ENCODE results near the gene NAT8L.
A peak's percentile ranks its signal among the peaks of the same experiment; 100 is the strongest.

Gene NAT8L

DNA sequence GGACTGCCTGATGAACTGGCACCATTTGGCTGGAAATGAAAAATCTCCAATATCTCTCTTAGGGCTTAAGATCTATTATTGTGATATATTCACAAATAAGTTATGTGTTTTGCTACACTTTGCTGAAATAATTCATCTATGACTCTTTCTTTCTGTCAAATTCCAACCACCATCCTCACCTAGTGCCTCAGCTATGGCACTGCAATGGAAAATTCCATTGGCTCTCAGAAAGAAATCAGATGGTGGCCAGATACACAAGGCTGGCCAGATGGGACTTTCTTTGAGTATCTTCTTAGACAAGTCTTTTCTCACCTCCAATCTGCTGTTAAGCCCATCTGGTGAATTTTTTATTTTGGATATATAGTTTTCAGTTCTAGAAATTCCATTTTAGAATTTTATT lies 28.0 kb downstream of the NAT8L start:
- Histone ChIP-seq H3K27me3 (ENCODE audit: control insufficient read depth in 1 of 2, insufficient read depth in 1 of 2, low read length in 2 of 2) (peaks cover 0 to 4% of the 10 kb centered on the region in 2 experiments), H3K36me3 (ENCODE audit: control insufficient read depth in 1 of 2, insufficient read depth in 2 of 2, low read depth in 1 of 2, low read length in 2 of 2) (peaks cover 0 to 8% of the 10 kb centered on the region in 2 experiments), H3K27ac (ENCODE audit: low read length, poor library complexity, severe bottlenecking) (no peak overlapping the region), H2AFZ (ENCODE audit: low read depth, low read length) (no peak overlapping the region), H3K23ac (ENCODE audit: low read length in 2 of 2) (no peak overlapping the region), H3K14ac (ENCODE audit: low read length in 2 of 2) (no peak overlapping the region), H3K9ac (ENCODE audit: low read length) (no peak overlapping the region), H2BK15ac (ENCODE audit: low read depth, poor library complexity, severe bottlenecking) (no peak overlapping the region), H3K4me1 (ENCODE audit: control insufficient read depth, insufficient read depth, low read depth, low read length) (no peaks in the 10 kb centered on the region), H3K4me2 (ENCODE audit: low read length, poor library complexity, severe bottlenecking) (no peak overlapping the region), H3K79me1 (replicated peaks; ENCODE audit: low read length, poor library complexity, severe bottlenecking) (no peaks in the 10 kb centered on the region), H3K9me3 (ENCODE audit: control insufficient read depth, low read length) (no peaks in the 10 kb centered on the region), H4K91ac (ENCODE audit: low read length) (no peak overlapping the region), H2BK120ac (ENCODE audit: low read depth, low read length) (no peak overlapping the region), H3K18ac (ENCODE audit: low read depth in 1 of 2, low read length in 2 of 2) (no peak overlapping the region), H4K8ac (ENCODE audit: low read length) (no peak overlapping the region), H3K4ac (ENCODE audit: low read depth in 1 of 2, low read length in 2 of 2) (no peak overlapping the region), H2BK5ac (ENCODE audit: low read depth, low read length, poor library complexity, severe bottlenecking) (no peak overlapping the region), H3K4me3 (ENCODE audit: insufficient read depth in 1 of 2, low read depth in 1 of 2, low read length in 2 of 2) (no peak overlapping the region), H2AK5ac (ENCODE audit: low read length, severe bottlenecking) (no peak overlapping the region), H2BK12ac (ENCODE audit: low read length in 2 of 2) (no peak overlapping the region)
- DNase-seq, result peak; percentile 10

DNA sequence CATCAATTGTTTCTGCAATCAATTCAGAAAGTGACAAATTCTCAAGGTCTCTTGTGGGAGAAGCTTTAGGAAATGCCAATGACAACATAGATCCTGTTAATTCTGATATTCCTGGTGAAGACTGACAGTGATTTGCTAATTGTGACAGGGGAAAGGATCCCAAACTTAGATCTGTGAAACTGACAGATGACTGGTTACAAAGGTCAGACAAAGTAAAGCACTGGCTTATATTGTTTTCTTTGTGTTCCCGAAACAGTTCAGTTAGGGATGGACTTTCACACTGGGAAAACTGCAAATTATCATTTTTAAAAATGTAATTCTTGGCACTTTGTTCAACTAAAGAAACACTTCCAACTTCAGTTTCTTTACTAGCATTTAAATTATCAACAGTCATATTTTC lies 30.1 kb downstream of the NAT8L start:
- no peak for DNase-seq
- WGBS, result 100% methylated on average over 1 of the region's 1 CpG
- Histone ChIP-seq H3K9me3 (ENCODE audit: control insufficient read depth, low read length) (no peaks in the 10 kb centered on the region), H3K4me3 (ENCODE audit: insufficient read depth in 1 of 2, low read depth in 1 of 2, low read length in 2 of 2) (no peak overlapping the region), H3K4me2 (ENCODE audit: low read length, poor library complexity, severe bottlenecking) (no peak overlapping the region), H3K27ac (ENCODE audit: low read length, poor library complexity, severe bottlenecking) (no peak overlapping the region), H3K9ac (ENCODE audit: low read length) (no peak overlapping the region), H3K18ac (ENCODE audit: low read depth in 1 of 2, low read length in 2 of 2) (no peak overlapping the region), H3K23ac (ENCODE audit: low read length in 2 of 2) (no peak overlapping the region), H3K4me1 (ENCODE audit: control insufficient read depth, insufficient read depth, low read depth, low read length) (no peaks in the 10 kb centered on the region), H4K8ac (ENCODE audit: low read length) (no peak overlapping the region), H3K27me3 (ENCODE audit: control insufficient read depth in 1 of 2, insufficient read depth in 1 of 2, low read length in 2 of 2) (no peaks in the 10 kb centered on the region), H2AK5ac (ENCODE audit: low read length, severe bottlenecking) (no peak overlapping the region), H3K36me3 (ENCODE audit: control insufficient read depth in 1 of 2, insufficient read depth in 2 of 2, low read depth in 1 of 2, low read length in 2 of 2) (peaks cover 0 to 8% of the 10 kb centered on the region in 2 experiments), H2BK120ac (ENCODE audit: low read depth, low read length) (no peak overlapping the region), H2BK12ac (ENCODE audit: low read length in 2 of 2) (no peak overlapping the region), H3K79me1 (replicated peaks; ENCODE audit: low read length, poor library complexity, severe bottlenecking) (no peaks in the 10 kb centered on the region), H4K91ac (ENCODE audit: low read length) (no peak overlapping the region), H3K14ac (ENCODE audit: low read length in 2 of 2) (no peak overlapping the region), H2BK15ac (ENCODE audit: low read depth, poor library complexity, severe bottlenecking) (no peak overlapping the region), H3K4ac (ENCODE audit: low read depth in 1 of 2, low read length in 2 of 2) (no peak overlapping the region), H2AFZ (ENCODE audit: low read depth, low read length) (no peak overlapping the region), H2BK5ac (ENCODE audit: low read depth, low read length, poor library complexity, severe bottlenecking) (no peak overlapping the region)

DNA sequence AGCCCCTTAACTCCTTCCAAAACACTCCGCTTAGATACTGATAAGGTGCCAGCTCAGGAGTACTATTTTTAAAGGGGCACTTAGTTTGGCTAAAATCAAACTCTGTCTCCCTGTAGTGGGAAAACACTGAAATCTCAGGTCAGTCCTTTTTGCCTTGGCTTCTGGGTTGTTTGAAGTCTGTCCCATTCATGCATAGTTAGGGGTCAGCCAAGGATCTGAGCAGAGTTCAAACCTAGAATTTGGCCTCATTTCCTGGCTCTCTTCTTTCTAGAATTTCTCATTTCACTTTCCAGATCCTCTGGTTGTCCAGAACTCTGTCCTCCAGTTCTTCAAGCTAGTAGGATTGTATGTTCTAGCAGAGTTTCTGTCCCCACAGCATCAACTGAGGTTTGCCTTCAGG lies 31.5 kb downstream of the NAT8L start:
- H2AK5ac ChIP-seq (ENCODE audit: low read length, severe bottlenecking), result no peak overlapping the region
- no peaks in the 10 kb centered on the region for H3K79me1 ChIP-seq (replicated peaks; ENCODE audit: low read length, poor library complexity, severe bottlenecking)
- H4K8ac ChIP-seq (ENCODE audit: low read length), result no peak overlapping the region
- no peak overlapping the region for H3K27ac ChIP-seq (ENCODE audit: low read length, poor library complexity, severe bottlenecking)
- H3K4me3 ChIP-seq (ENCODE audit: insufficient read depth in 1 of 2, low read depth in 1 of 2, low read length in 2 of 2), result no peak overlapping the region
- no peak overlapping the region for H2BK120ac ChIP-seq (ENCODE audit: low read depth, low read length)
- no peak overlapping the region for H2BK15ac ChIP-seq (ENCODE audit: low read depth, poor library complexity, severe bottlenecking)
- H2AFZ ChIP-seq (ENCODE audit: low read depth, low read length), result no peak overlapping the region
- no peak overlapping the region for H3K14ac ChIP-seq (ENCODE audit: low read length in 2 of 2)
- H2BK5ac ChIP-seq (ENCODE audit: low read depth, low read length, poor library complexity, severe bottlenecking), result no peak overlapping the region
- H3K9ac ChIP-seq (ENCODE audit: low read length), result no peak overlapping the region
- no peak overlapping the region for H2BK12ac ChIP-seq (ENCODE audit: low read length in 2 of 2)
- no peaks in the 10 kb centered on the region for H3K9me3 ChIP-seq (ENCODE audit: control insufficient read depth, low read length)
- peaks cover 0 to 6% of the 10 kb centered on the region in 2 experiments for H3K36me3 ChIP-seq (ENCODE audit: control insufficient read depth in 1 of 2, insufficient read depth in 2 of 2, low read depth in 1 of 2, low read length in 2 of 2)
- H4K91ac ChIP-seq (ENCODE audit: low read length), result no peak overlapping the region
- H3K4ac ChIP-seq (ENCODE audit: low read depth in 1 of 2, low read length in 2 of 2), result no peak overlapping the region
- no CpG with 5 or more reads among the region's 1 CpG for WGBS
- no peaks in the 10 kb centered on the region for H3K27me3 ChIP-seq (ENCODE audit: control insufficient read depth in 1 of 2, insufficient read depth in 1 of 2, low read length in 2 of 2)
- DNase-seq, result no peak
- no peak overlapping the region for H3K4me2 ChIP-seq (ENCODE audit: low read length, poor library complexity, severe bottlenecking)
- peaks cover 7% of the 10 kb centered on the region for H3K4me1 ChIP-seq (ENCODE audit: control insufficient read depth, insufficient read depth, low read depth, low read length)
- no peak overlapping the region for H3K23ac ChIP-seq (ENCODE audit: low read length in 2 of 2)
- no peak overlapping the region for H3K18ac ChIP-seq (ENCODE audit: low read depth in 1 of 2, low read length in 2 of 2)

DNA sequence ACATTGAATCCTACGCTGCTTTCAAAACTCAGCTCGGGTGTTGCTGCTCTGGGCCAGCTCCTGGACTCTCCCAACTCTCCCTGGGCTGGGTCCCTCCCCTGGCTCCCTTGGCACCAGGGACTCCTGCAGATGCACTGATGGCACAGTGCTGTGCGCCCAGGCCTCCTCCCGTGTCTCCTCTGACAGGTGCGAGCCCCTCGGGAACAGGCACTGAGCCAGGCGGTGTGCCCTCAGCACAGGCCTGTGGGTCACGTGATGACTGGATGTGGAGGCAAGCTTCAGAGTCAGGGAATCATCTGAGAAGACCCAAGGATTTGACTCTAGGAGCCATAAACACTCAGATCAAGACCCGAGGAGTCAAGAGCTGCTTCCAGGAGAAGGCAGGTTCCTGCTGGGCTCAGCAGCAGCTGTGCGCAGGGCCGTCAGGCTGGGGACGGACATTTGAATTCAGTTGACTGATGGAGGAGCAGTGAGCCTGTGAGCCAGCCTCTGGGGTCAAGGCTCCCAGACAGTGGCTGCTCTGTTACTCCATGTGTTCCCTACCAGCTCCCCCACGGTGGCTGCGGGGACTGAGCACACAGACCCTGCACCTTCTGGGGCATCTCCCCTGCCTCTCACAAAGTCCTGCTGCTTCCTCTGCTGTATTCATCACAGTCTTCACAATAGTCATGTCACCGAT lies 33.0 kb downstream of the NAT8L start:
- Histone ChIP-seq H3K27me3 (ENCODE audit: control insufficient read depth in 1 of 2, insufficient read depth in 1 of 2, low read length in 2 of 2) (no peaks in the 10 kb centered on the region), H2AK5ac (ENCODE audit: low read length, severe bottlenecking) (no peak overlapping the region), H2BK12ac (ENCODE audit: low read length in 2 of 2) (no peak overlapping the region), H3K18ac (ENCODE audit: low read depth in 1 of 2, low read length in 2 of 2) (no peak overlapping the region), H3K79me1 (replicated peaks; ENCODE audit: low read length, poor library complexity, severe bottlenecking) (no peaks in the 10 kb centered on the region), H3K4me1 (ENCODE audit: control insufficient read depth, insufficient read depth, low read depth, low read length) (peaks cover 12% of the 10 kb centered on the region), H2BK5ac (ENCODE audit: low read depth, low read length, poor library complexity, severe bottlenecking) (no peak overlapping the region), H2BK120ac (ENCODE audit: low read depth, low read length) (no peak overlapping the region), H2AFZ (ENCODE audit: low read depth, low read length) (no peak overlapping the region), H3K27ac (ENCODE audit: low read length, poor library complexity, severe bottlenecking) (no peak overlapping the region), H3K9me3 (ENCODE audit: control insufficient read depth, low read length) (peaks cover 11% of the 10 kb centered on the region), H3K23ac (ENCODE audit: low read length in 2 of 2) (no peak overlapping the region), H4K8ac (ENCODE audit: low read length) (no peak overlapping the region), H3K14ac (ENCODE audit: low read length in 2 of 2) (no peak overlapping the region), H3K4me2 (ENCODE audit: low read length, poor library complexity, severe bottlenecking) (no peak overlapping the region), H3K4me3 (ENCODE audit: insufficient read depth in 1 of 2, low read depth in 1 of 2, low read length in 2 of 2) (no peak overlapping the region), H4K91ac (ENCODE audit: low read length) (no peak overlapping the region), H3K36me3 (ENCODE audit: control insufficient read depth in 1 of 2, insufficient read depth in 2 of 2, low read depth in 1 of 2, low read length in 2 of 2) (peaks cover 0 to 6% of the 10 kb centered on the region in 2 experiments), H3K4ac (ENCODE audit: low read depth in 1 of 2, low read length in 2 of 2) (no peak overlapping the region), H3K9ac (ENCODE audit: low read length) (no peak overlapping the region), H2BK15ac (ENCODE audit: low read depth, poor library complexity, severe bottlenecking) (no peak overlapping the region)
- DNase-seq, result no peak
- WGBS, result 89% methylated on average over 15 of the region's 15 CpGs
